Activated naive CD8-positive, alpha-beta T cell treated with anti-CD3 and anti-CD28 coated beads, Interleukin-2, amount 50 U/mL, for 24 hours (primary cell): ENCODE results near the gene ZNF33B.
A peak's percentile ranks its signal among the peaks of the same experiment; 100 is the strongest.
"Not testable (repeated sequence)": the region's sequence is repeated elsewhere in the genome, so short reads cannot be mapped to it uniquely, and the experiment has no call there.

Experiments
- ATAC-seq: fragments of 150-1000 bp; cut with Tn5 transposase; one replicate; pipeline ENCODE4 v1.10.0; 2021
- DNase-seq: peaks from one replicate; pipeline ENCODE4 v3.0.0; 2021
- H3K27ac Mint-ChIP-seq: one replicate; pipeline ENCODE4 v1.8.0; 2021; ENCODE audit warnings: mild to moderate bottlenecking, mixed read lengths
- H3K27me3 Mint-ChIP-seq: one replicate; pipeline ENCODE4 v1.8.0; 2021; ENCODE audit warnings: mixed read lengths
- H3K36me3 Mint-ChIP-seq: one replicate; pipeline ENCODE4 v1.8.0; 2021; ENCODE audit warnings: low read depth, mixed read lengths
- H3K4me1 Mint-ChIP-seq: one replicate; pipeline ENCODE4 v1.8.0; 2021; ENCODE audit warnings: mixed read lengths
- H3K4me3 Mint-ChIP-seq: one replicate; pipeline ENCODE4 v1.8.0; 2021; ENCODE audit warnings: mild to moderate bottlenecking, moderate library complexity, mixed read lengths
- H3K9me3 Mint-ChIP-seq: one replicate; pipeline ENCODE4 v1.8.0; 2021; ENCODE audit warnings: mixed read lengths

The ZNF33B gene

GRCh38 chr10:42576338-42576737 is 62.0 kb downstream of the ZNF33B start:
- ATAC-seq (no peak), DNase-seq (no peak)
- no peak overlapping the region for H3K4me3 Mint-ChIP-seq
- peaks cover 2% of the 10 kb centered on the region for H3K27me3 Mint-ChIP-seq
- H3K27ac Mint-ChIP-seq: no peak overlapping the region
- no peaks in the 10 kb centered on the region for H3K36me3 Mint-ChIP-seq
- H3K4me1 Mint-ChIP-seq: no peaks in the 10 kb centered on the region
- peaks cover 15% of the 10 kb centered on the region for H3K9me3 Mint-ChIP-seq

GRCh38 chr10:42574336-42574735 is 64.0 kb downstream of the ZNF33B start:
- peaks cover 15% of the 10 kb centered on the region for H3K9me3 Mint-ChIP-seq
- ATAC-seq (no peak), DNase-seq (no peak)
- H3K4me3 Mint-ChIP-seq: no peak overlapping the region
- H3K36me3 Mint-ChIP-seq: no peaks in the 10 kb centered on the region
- no peak overlapping the region for H3K27ac Mint-ChIP-seq
- peaks cover 2% of the 10 kb centered on the region for H3K27me3 Mint-ChIP-seq
- no peaks in the 10 kb centered on the region for H3K4me1 Mint-ChIP-seq

- Mint-ChIP-seq H3K9me3 (no peaks in the 10 kb centered on the region), H3K27ac (no peak overlapping the region), H3K27me3 (no peaks in the 10 kb centered on the region), H3K4me3 (no peak overlapping the region), H3K36me3 (peaks cover 1% of the 10 kb centered on the region), H3K4me1 (peaks cover 11% of the 10 kb centered on the region)
- DNase-seq: no peak
- ATAC-seq: no peak
Observed at GRCh38 chr10:42556931-42557330, 81.4 kb downstream of the ZNF33B start.

DNA sequence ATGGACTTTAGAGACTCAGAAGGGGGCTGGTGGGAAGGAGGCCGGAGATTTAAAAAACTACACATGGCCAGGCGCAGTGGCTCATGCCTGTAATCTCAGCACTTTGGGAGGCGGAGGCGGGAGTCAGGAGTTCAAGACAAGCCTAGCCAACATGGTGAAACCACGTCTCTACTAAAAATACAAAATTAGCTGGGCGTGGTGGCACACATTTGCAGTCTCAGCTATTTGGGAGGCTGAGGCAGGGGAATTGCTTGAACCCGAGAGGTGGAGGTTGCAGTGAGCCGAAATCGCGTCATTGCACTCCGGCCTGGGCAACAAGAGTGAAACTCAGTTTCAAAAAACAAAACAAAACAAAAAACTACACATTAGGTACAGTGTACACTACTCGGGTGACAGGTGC is 84.8 kb downstream of the ZNF33B start:
- H3K4me3 Mint-ChIP-seq: peak overlapping the region; percentile 97

GRCh38 chr10:42553064-42553407 is 85.3 kb downstream of the ZNF33B start:
- DNase-seq: no peak
- H3K4me1 Mint-ChIP-seq: peaks cover 41% of the 10 kb centered on the region
- H3K4me3 Mint-ChIP-seq: peak overlapping the region; percentile 97
- peak overlapping the region; percentile 86 for H3K27ac Mint-ChIP-seq
- H3K9me3 Mint-ChIP-seq: peaks cover 9% of the 10 kb centered on the region
- ATAC-seq: no peak
- H3K27me3 Mint-ChIP-seq: no peaks in the 10 kb centered on the region
- H3K36me3 Mint-ChIP-seq: peaks cover 33% of the 10 kb centered on the region

More for the DNA sequence above, 84.8 kb downstream of the ZNF33B start:
- peaks cover 39% of the 10 kb centered on the region for H3K4me1 Mint-ChIP-seq
- H3K9me3 Mint-ChIP-seq, DNase-seq, ATAC-seq, H3K27me3 Mint-ChIP-seq: not testable (repeated sequence)
- H3K27ac Mint-ChIP-seq: peak overlapping the region; percentile 86
- H3K36me3 Mint-ChIP-seq: peaks cover 29% of the 10 kb centered on the region

DNA sequence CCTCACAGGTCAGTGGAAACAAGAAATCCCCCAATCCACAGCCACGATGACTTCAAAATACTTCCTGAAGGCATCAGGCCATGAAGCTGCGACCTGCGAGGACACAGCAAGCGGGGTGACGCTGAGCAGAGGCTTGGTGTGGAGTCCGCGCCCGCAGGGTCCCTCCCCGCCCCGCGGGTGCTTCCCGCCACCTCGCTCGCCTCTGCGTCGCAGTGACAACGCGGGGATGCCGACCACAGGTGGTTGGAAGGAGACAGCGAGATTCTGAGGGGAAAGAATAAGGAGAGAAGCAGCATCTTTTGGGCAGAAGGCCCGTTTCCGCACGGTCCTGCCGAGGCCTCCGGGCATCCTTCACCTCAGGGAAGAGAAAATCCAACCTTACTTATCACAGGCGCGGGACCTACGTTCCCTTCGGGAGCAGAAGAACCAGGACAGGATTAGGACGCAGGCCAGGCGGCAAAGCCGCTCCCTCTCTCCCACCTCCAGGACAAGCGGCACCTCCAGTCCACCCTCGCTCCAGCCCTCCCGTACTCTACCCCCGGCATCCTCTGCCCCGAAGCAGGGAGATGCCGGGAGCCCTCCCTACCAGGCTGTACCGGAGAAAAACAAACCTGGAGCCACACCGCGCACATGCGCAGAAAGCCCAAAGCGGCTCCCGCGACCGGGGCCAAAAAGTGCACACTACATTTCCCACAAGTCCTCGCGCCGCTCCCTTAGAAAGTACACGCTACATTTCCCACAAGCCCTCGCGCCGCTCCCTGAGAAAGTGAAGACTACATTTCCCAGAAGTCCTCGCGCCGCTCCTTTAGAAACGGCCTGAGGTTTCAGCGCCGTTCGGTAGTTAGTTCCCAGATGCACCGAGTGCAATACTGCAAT is 85.9 kb downstream of the ZNF33B start:
- Mint-ChIP-seq H3K4me1 (peaks cover 46% of the 10 kb centered on the region), H3K36me3 (peaks cover 39% of the 10 kb centered on the region), H3K4me3 (peak overlapping the region; percentile 97), H3K9me3 (peaks cover 14% of the 10 kb centered on the region), H3K27me3 (no peaks in the 10 kb centered on the region), H3K27ac (peak overlapping the region; percentile 86)
- ATAC-seq (peak; percentile 96), DNase-seq (peak; percentile 93)

DNA sequence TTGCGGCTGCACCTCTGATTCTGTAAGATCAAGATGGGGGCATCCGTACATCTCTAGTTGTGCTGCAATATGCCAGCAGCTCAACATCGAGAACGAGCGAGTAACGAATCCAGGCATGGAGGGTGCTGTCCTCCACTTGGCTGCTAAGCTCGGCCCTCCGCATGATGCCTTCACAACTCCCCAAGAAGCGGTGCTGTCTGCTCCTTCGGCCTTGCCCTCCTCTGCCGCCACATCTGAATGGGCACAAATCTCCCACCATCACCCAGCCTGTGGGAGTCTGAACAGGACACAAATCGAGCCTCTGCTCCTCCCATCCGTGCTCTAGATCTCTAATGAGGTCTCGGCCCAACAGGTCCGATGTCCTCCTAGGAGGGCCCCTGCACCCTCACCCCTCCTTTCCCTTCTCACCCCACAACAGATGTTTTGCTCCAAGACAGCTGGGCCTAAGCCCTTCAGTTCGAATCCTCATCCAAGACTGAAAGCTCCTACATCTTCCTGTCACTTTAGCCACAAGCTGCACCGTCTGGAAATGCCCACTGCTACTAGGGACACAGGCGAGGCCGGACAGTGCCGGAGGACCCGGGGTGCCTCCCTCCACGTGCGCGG is 86.7 kb downstream of the ZNF33B start:
- Mint-ChIP-seq H3K27me3 (no peaks in the 10 kb centered on the region), H3K27ac (peak overlapping the region; percentile 86), H3K9me3 (peaks cover 20% of the 10 kb centered on the region), H3K4me3 (peak overlapping the region; percentile 97), H3K36me3 (peaks cover 47% of the 10 kb centered on the region), H3K4me1 (peaks cover 47% of the 10 kb centered on the region)
- DNase-seq (peak; percentile 3), ATAC-seq (no peak)

DNA sequence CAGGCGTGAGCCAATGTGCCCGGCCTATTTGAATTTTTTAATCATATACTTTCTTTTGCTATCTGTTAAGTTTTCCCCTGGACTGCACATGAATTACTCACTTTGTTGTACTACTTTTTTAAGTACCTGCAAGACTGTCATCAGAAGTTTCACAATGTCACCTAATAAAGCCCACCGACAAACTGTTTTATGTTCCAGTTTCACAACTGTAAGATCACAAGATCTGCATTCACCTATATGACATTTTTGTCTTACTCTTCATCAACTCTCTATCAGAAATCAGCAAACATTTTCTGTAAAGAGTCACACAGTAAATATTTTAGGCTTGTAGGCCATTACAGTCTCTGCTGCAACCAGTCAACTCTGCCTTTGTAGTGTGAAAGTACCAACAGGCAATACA is 88.5 kb downstream of the ZNF33B start:
- peaks cover 61% of the 10 kb centered on the region for H3K36me3 Mint-ChIP-seq
- peaks cover 49% of the 10 kb centered on the region for H3K4me1 Mint-ChIP-seq
- ATAC-seq (no peak), DNase-seq (no peak)
- peaks cover 33% of the 10 kb centered on the region for H3K9me3 Mint-ChIP-seq
- peak overlapping the region; percentile 10 for H3K4me3 Mint-ChIP-seq
- H3K27ac Mint-ChIP-seq: no peak overlapping the region
- no peaks in the 10 kb centered on the region for H3K27me3 Mint-ChIP-seq

GRCh38 chr10:42548254-42548653 is 90.1 kb downstream of the ZNF33B start:
- ATAC-seq: no peak
- H3K36me3 Mint-ChIP-seq: peaks cover 77% of the 10 kb centered on the region
- H3K4me1 Mint-ChIP-seq: peaks cover 47% of the 10 kb centered on the region
- no peak overlapping the region for H3K4me3 Mint-ChIP-seq
- H3K27ac Mint-ChIP-seq: no peak overlapping the region
- peaks cover 44% of the 10 kb centered on the region for H3K9me3 Mint-ChIP-seq
- H3K27me3 Mint-ChIP-seq: no peaks in the 10 kb centered on the region
- DNase-seq: no peak

- no peaks in the 10 kb centered on the region for H3K27me3 Mint-ChIP-seq
- peaks cover 21% of the 10 kb centered on the region for H3K4me1 Mint-ChIP-seq
- ATAC-seq (no peak), DNase-seq (no peak)
- H3K36me3 Mint-ChIP-seq: peaks cover 92% of the 10 kb centered on the region
- H3K4me3 Mint-ChIP-seq: no peak overlapping the region
- H3K27ac Mint-ChIP-seq: no peak overlapping the region
- H3K9me3 Mint-ChIP-seq: peaks cover 72% of the 10 kb centered on the region
Observed at GRCh38 chr10:42544945-42545344, 93.4 kb downstream of the ZNF33B start.

GRCh38 chr10:42543840-42544372 is 94.5 kb downstream of the ZNF33B start:
- H3K36me3 Mint-ChIP-seq: peaks cover 93% of the 10 kb centered on the region
- H3K9me3 Mint-ChIP-seq: peaks cover 65% of the 10 kb centered on the region
- ATAC-seq (no peak), DNase-seq (no peak)
- H3K4me1 Mint-ChIP-seq: peaks cover 13% of the 10 kb centered on the region
- H3K4me3 Mint-ChIP-seq: no peak overlapping the region
- H3K27ac Mint-ChIP-seq: no peak overlapping the region
- H3K27me3 Mint-ChIP-seq: no peaks in the 10 kb centered on the region
